NCI-H2107 treated with DMSO at 0.1 percent for 48 hours (cell line): ENCODE measurements around the gene SPATA31E1.
"Not testable (repeated sequence)": the region's sequence is repeated elsewhere in the genome, so short reads cannot be mapped to it uniquely, and the experiment has no call there.

Source experiments
- DNase-seq: peaks from one replicate; lab custom pipeline; 2025; ENCODE audit not compliant: unreplicated experiment; lab: John Stamatoyannopoulos, UW

Gene SPATA31E1

DNA sequence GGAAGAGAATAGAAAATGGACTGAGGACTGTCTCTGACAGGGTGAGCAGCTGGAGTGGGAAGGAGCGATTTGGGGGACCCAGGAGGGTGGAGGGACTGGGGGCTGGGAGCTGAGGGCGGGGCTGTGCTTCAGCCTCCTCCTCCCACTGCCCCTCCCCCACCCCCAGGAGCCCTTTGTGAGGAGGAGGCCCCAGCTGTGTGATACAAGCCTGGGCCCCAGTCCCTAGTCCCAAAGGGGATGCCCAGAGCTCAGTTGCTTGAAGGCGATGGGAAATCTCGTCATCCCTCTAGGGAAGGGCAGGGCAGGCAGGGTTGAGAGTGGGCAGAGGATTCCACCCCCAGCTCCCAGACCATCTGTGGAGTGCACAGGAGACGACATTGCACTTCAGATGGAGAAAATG is at the start of gene SPATA31E1:
TSS of gene SPATA31E1 (plus strand) at position 251 of the 400 bp plus-strand sequence. CDS start at position 266, 15 bp downstream.
- DNase-seq = no peak

DNA sequence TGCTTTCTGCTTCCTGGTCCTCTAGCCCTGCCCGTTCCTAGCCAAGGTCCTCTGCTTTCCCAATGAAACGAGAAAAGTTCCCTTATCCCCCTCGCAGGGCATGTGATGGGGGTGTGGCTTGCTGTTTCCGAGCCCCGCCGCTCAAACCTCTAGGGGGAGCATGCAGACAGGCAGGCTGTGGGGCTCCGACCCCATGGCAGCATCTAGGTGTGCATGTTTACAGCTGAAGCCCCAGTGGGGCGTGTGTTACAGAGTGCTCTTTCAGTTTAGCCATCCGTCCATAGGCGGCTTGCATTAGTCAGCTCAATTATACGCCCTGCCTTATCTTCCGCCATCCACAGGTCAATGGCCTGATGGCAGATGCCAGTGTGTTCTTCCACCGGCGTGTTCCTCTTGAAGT is 48.3 kb upstream of the SPATA31E1 start:
- DNase-seq = no peak

DNA sequence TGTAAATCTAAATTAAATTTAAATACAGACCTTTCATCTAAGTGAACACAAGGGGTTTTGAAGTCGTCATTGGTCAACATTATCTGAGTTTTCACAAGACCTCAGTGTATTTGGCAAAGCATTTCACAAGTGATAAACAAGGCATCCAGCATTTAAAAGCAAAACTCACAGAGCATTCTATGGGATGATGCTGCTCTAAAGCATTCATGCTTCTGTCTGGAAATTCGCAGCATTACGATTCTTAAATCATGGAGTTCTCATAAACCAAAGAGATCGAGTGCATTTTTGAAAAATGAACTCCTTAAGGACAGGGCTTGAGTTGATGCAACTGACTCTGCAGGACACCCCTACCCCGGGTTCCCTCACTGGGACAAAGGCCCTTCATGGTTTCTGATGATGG is 46.1 kb upstream of the SPATA31E1 start:
- DNase-seq = no peak

DNA sequence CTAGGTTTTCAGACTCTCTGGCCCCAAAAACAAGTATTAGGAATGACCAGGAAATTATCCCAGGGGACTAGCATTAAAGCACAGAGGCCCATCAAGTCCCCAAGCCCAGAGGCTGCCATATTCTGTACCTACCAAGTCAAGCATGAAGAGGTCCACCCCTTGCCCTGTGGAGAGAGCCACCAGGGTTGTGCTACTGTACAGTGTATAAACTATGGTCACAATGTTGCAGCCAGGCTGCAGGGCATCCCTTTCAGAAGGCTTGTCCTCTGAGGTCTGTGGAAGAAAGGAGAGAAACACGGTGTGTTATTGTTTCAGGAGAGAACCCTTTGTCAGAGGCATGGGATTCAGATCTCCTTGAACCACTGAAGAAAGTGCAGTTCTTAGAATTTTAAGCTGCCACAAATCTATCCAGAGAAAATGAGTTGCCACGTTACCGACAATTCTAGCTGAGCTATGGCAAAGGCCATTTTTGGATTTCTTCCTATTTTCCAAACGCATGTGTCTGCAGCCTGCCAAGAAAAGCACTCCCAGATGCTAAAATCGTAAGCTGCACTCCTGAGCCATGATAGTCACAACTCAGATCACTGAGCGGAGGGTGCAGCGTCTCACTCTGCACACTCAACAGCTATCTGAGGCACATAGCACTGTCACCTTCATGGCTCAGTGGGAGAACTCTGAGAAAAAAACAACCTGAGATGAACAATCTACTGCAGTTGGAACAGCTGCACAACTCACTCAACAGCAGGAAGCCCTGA is 45.5 kb upstream of the SPATA31E1 start:
- no peak for DNase-seq

DNA sequence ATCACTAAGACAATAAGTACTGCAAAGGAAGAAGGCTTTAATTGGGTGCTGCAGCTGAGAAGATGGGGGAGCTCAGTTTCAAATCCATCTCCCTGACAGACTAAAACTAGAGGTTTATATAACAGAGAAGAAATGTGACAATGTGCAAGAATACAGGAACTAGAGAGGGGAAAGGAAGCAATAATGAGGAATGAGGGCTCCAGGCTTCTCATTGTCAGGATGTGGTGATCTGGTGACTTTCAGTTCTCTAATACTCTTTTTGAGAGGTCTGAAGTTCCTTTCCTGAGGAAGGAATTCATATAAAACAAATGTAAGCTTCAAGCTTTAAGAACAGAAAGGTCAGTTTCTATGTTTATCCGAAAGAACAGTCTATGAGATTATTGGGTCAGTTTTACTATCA is 42.5 kb upstream of the SPATA31E1 start:
- no peak for DNase-seq

DNA sequence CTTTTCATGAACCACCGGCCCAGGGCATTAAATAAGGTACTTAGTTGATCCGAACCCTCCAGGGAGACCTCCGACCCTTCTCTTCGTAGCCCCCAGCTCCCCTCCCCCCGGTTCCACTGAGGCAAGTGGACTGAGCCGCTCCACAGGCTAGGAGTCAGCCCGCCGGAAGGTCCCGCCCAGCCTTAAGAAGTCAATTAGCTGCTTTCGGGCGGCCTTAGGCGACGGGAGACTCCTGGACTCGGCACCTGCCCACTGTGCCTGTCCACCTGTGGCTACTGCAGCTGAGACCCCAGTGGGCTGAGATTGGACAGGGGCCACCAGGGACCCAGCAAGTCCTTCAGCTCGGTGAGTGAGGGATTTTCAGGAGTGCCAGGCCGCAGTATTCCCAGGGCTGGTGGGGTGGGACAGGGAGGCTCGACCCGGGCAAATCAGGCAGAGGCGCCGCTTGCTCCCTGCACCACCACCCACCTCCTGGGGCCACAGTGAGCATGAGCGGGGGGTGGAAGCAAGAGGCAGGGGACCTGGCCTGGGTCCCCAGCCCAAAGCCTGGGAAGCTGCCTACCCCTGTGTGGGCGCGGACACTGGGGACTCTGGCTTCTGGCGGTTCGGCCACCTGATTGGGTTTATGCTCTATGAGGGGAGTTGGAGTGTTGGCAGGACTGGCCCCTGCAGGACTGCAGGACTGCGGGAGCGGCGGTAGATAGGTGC is 39.6 kb upstream of the SPATA31E1 start:
- DNase-seq = no peak

DNA sequence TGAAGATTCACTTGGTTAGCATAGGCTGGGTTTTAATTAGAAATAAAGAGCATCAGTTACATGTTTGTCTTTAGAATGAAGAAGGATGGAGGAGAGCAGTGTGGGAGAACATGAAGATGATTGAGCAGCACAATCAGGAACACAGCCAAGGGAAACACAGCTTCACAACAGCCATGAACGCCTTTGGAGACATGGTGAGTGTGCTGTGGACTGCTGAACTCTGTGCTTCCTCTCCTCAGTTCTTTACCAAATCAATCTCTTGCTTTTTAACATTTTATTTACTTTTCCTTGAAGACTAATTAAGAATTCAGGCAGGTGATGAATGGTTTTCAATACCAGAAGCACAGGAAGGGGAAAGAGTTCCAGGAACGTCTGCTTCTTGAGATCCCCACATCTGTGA is 38.2 kb upstream of the SPATA31E1 start:
- DNase-seq = no peak

DNA sequence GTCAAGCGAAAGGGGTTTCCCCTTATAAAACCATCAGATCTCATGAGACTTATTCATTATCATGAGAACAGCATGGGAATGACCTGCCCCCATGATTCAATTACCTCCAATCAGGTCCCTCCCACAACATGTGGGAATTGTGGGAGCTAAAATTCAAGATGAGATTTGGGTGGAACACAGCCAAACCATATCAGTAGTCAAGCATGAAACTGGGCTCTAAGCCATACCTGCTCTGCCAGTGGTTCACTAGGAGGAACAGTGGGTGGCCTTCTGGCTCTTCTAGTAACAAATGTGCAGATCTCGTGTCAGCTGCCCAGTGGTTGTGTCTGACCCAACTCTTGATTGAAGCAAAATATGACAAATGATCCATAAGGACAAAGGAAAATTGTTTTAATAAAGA is 34.9 kb upstream of the SPATA31E1 start:
- DNase-seq = not testable (repeated sequence)

DNA sequence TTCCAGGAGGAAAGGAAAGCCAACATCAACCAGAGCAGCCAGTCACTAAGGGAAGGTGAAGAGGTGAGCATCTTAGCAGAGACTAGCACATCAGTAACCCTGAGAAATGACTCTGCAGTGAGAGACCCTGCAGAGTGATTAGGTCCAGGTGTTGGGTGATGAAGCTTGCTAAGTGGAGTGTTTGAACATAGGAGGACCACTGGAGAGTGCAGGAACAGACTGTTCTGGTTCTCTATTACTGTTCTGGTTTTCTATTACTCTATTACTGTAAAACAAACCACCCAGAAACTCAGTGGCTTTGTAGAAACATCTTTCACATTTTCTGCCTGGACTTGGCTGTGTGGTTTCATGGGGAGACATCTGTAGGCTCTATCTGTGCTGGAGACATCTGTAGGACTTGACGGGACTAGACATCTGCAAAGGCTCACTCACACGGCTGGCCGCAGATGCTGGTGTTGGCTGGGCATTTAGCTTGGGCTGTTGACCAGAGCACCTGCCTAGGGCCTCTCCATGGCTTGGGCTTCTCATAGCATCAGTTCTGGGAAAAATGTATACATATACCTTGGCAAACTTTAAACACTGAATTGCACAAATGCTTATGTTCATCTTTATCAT is 33.4 kb upstream of the SPATA31E1 start:
- no peak for DNase-seq

DNA sequence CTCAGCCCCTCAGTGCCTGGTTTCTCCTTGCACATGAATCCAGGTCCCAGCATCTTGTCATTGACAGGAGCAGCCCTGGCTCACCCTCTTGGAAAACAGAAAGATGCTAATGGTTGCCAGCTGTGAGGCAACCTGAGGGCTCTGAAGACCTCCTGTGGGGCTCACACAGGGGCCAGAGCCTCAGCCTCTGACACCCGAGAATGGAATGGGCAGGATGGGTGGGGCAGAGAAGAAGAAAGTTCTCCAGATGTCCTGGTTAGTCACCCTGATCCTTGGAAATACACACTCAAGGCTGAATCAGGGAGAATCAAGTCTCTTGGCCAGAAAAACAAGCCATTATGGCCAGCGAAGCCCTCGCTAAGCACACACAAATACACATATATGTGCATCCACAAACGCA is 32.3 kb upstream of the SPATA31E1 start:
- no peak for DNase-seq

DNA sequence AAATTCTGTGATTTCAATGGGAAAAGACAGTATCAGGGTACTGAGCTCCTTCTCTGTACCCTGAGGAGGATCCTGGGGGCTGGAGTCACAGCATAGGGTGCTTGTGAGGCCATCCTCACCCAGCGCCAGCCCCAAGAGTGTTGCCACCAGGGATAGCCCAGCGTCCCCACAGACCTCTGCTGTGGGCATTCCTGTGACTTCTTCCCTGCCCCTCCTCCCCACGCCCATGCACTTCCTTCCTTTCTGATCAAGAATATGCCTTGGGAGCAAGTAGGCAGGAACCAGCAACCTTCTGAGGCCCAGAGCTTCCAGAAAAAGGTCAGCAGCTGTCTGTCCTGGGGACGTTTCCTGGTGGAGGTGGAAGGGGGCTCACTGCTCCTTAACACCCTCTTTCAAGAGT is 31.5 kb upstream of the SPATA31E1 start:
- not testable (repeated sequence) for DNase-seq

DNA sequence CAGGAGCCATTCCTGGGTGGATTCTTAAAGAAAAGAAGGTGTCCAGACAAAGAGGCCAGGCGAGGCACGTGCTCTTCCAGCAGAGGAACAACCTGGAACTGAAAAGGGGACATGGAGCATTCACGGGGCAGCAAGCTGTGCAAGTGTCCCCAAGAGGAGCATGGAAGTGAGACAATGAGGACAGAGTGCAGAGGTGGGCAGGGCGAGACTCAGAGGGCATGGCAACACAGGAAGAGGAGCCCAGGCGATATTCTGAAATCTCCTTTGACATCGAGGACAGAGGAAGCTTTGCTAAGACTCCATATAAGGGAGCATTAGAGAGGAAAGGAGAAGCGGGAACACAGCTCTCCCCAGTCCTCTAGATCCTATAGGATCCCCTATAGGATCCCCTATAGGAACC is 29.4 kb upstream of the SPATA31E1 start:
- no peak for DNase-seq

DNA sequence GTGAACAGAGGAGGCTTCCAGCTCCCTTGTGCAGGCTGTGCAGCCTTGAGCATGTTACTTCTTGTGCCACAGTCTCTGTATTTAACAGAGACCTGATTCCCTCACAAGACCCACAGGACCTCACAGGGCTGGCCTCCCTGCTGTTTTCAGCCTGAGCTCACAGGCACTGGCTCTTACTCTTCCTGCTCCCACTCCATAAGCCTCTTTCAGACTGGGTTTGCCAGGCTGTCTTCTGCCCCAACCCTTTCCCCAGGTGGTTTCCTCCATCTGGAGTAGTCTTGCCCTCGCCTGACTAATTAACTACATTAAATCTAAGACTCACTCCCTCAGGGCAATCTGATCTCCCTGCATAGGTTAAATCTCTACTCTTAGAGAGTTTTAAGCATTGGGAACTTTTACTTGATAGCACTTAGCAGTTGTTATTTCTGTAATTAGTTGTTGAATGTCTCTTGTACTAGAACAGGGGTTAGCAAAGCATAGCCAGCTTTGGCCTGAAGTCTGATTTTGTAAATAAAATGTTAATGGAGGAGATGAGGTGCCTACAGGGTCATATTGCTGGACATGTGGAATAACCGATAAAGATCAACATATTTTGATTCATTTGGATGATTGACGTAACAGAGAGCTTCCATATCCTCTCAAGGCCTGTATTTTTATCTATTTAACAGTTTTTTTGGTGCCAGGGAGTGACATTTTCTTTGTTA is 28.6 kb upstream of the SPATA31E1 start:
- DNase-seq = no peak

DNA sequence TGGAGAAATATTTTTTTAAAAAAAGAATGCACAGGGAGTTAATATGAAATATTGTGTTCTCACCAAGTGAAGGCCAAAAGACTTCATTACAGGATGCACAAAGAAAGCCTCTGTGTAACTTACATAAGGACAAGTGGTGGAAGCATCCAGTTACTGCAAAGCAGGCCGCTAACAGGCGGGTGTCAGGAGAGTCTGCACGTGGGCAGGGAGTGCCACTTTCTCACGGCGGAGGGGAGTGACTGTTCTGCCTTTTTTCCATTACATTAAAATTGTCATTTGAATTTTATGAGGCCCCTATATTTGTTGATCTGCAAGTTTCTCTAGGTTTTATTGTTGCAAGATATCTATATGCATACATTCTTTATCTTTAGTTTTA is 28.1 kb upstream of the SPATA31E1 start:
- no peak for DNase-seq

DNA sequence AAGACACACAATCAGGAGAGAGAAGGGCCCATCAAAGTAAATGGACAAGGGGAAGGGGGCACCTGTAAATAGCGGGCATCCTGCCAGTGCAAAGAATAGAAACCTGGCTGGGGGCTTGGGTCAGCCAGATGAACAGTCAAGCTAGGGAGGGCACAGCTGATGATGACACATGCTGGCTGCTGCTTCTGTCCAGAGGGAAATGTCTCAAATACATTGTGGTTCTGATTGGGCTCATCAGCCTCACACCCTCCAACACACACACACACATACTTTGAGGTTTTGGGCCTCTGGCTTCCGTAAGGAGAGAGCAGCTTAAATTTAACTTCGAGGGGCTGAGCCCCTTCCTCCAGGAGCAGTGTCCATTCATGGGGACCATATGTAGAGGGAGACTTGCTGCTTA is 27.6 kb upstream of the SPATA31E1 start:
- no peak for DNase-seq

DNA sequence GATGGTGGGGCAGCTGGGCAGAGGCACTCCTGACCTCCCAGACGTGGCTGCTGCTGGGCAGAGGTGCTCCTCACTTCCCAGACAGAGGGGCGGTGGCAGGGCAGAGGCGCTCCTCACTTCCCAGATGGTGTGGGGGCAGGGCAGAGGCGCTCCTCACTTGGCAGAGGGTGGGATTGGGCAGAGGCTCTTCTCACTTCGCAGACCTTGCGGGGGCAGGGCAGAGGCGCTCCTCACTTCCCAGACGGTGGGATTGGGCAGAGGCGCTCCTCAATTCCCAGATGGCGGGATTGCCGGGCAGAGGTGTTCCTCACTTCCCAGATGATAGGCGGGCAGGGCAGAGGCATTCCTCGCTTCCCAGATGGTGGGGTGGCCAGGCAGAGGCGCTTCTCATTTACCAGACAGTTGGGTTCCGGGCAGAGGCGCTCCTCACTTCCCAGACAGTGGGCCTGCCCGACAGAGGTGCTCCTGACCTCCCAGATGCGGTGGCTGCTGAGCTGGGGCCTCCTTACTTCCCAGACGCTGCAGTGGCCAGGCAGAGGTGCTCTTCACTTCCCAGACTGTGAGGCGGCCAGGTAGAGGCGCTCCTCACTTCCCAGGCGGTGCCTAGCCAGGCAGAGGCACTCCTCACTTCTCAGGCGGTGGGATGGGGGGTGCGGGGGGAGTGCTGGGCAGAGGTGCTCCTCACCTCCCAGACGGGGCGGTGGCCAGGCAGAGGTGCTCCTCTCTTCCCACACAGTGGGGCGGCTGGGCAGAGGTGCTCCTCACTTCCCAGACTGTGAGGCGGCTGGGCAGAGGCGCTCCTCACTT is 25.3 kb upstream of the SPATA31E1 start:
- DNase-seq = no peak

DNA sequence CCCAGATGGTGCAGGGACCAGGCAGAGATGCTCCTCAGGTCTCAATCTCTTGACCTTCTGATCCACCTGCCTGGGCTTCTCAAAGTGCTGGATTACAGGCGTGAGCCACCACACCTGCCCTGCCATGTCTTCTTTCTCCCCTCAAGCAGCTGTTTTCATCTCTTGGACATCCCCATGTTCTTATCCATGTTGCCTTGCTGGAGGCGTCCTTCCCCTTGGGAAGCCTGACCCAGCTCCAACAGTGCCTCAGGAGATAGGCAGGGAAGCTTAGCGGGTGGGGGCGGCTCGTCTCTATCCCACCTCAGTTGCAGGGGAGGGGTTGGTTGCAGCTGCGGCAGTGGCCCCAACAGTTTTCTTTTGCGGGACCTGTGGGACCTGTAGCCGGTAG is 24.7 kb upstream of the SPATA31E1 start:
- DNase-seq = no peak

DNA sequence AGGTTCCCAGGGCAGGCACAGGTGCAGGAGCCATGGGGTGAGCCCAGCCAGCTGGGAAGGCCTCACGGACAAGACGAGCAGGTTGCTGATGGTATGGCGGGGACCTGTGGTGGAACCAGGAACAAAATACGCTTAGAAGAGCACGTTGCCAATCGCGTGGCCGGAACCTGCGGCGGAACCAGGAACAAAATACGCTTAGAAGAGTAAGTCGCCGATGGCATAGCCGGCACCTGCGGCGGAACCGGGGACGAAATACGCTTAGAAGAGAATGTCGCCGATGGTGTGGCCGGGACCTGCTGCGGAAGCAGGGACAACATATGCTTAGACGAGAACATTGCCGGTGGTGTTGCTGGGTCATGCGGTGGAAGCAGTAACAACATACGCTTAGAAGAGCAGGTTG is 23.5 kb upstream of the SPATA31E1 start:
- DNase-seq = no peak

DNA sequence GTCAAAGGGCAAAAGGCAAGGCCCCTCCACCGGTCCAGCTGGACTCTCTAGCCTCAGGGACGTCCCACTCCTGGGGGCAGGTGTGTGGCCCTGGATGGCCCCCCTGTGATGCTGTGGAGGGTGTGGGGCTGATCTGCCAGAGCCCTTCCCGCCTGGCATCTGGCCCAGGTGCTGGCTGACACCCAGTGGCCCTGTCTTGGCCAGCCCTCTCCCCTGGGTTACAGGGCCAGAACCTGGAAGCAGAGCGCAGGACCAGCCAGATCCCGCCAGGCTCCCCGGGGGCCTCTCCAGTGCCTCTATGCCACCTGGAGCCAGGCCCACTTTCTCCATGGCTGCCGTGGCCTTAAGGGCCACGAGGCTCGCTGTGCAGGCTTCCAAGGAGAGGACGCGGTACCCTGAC is 22.9 kb upstream of the SPATA31E1 start:
- DNase-seq = no peak

DNA sequence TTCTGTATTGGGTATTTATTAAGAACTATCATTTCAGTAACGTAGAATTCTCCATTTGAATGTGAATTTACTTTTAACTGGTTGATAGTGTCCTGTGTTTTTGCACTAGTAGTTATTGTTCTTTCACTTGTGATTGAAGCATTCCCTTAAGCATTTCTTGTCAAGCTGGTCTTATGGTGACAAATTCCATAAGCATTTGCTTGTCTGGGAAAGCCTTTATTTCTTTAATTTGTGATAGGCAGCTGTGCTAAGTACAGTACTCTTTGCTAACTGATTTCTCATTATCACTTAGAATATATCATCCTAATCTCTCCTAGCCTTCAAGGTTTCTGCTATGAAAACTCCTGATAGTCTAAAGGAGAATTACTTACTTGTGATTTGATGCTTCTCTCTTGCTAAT is 21.3 kb upstream of the SPATA31E1 start:
- no peak for DNase-seq
